NB4 (cell line): Measurements from ENCODE around the gene GRAMD2A.
A peak's percentile ranks its signal among the peaks of the same experiment; 100 is the strongest.

Experiments
- DNase-seq: peaks from one replicate; pipeline ENCODE4 v3.0.0; 2010; ENCODE audit warnings: low read depth
- H3K4me3 ChIP-seq: one replicate; pipeline ENCODE4 v1.5.1; 2011; ENCODE audit warnings: mild to moderate bottlenecking, low read depth, low read length, moderate library complexity
- CTCF ChIP-seq: IDR thresholded peaks from one replicate; pipeline ENCODE4 v1.5.1; 2012; ENCODE audit warnings: low read depth, low read length
- MYC ChIP-seq: IDR thresholded peaks from 2 replicates; pipeline ENCODE4 v1.6.1; 2011; ENCODE audit warnings: low read depth, low read length
- POLR2A ChIP-seq: IDR thresholded peaks from 2 replicates; pipeline ENCODE4 v1.6.1; 2011; ENCODE audit warnings: mild to moderate bottlenecking; ENCODE audit not compliant: insufficient read length; ENCODE audit errors: extremely low read depth
- TF ChIP-seq, protein P1 (sequence below): IDR thresholded peaks from 2 replicates; pipeline ENCODE4 v1.6.1; 2011; ENCODE audit warnings: low read depth, low read length

GRAMD2A gene

DNA sequence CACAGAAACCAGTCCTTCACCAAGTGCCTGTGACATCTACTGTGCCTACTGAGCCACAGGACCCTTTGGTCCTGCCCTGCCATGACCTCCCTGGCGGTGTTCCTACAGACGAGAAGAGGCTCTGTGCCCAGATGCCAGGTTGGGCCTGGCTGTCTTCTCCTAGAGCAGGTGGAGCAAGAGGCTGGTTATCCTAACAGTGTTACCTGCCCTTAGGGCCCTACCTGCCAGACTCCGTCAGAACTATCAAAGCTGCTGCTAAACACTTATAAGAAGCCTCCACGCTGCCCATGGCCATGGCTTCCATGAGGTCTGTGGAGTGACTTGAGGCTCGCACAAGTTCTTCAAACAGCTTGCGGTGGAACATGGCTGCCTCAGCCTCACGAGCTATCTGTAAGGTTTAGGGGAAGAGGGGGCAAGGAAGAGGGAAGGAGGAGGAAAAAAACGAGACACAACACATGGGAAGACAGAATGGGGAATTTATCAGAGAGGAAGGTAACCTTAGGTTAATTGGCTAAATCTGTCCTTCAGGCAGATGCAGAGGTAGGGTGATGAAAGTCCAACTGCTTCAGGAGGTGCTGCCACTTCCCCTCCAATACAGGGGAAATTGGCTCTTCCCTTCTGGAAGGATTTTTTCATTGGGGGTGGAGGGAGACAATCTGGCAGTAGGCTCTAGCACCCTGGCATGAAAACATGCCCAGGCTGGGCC lies 5.4 kb upstream of the GRAMD2A start:
- no peak for TF ChIP-seq MYC
- no peak for TF ChIP-seq POLR2A
- no peak for TF ChIP-seq CTCF
- TF ChIP-seq, protein P1, sequence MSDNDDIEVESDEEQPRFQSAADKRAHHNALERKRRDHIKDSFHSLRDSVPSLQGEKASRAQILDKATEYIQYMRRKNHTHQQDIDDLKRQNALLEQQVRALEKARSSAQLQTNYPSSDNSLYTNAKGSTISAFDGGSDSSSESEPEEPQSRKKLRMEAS: no peak
- no peak for DNase-seq
- H3K4me3 ChIP-seq: no peak overlapping the region

DNA sequence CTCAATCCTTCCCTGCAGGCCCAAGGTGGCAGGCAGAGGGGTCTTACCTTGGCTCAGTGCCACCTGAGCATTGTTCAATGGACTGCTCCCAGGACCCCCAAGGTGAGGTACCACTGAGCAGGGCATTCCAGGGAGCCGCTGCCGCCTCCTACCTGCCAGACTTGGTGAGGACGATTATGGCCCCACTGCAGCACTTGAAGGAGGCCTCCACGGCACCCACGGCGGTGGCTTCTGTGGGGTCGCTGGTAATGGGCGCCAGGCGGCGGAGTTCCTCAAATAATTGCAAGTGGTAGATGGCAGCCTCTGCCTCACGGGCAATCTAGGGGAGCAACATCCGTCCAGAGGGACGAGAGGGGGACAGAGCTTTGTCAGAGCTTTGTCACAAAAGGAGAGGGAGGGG lies 4.7 kb upstream of the GRAMD2A start:
- DNase-seq: no peak
- no peak overlapping the region for H3K4me3 ChIP-seq
- TF ChIP-seq POLR2A: no peak
- TF ChIP-seq, protein P1: no peak

- no peak for TF ChIP-seq MYC
- no peak for TF ChIP-seq POLR2A
- no peak for TF ChIP-seq CTCF
- TF ChIP-seq, protein P1: no peak
- no peak for DNase-seq
- H3K4me3 ChIP-seq: no peak overlapping the region
These were observed 3.9 kb upstream of the GRAMD2A start for GRCh38 chr15:72201391-72201921.

- no peak overlapping the region for H3K4me3 ChIP-seq
- no peak for DNase-seq
- TF ChIP-seq POLR2A (no peak), MYC (no peak), CTCF (no peak)
- TF ChIP-seq, protein P1: no peak
These were observed 3.0 kb upstream of the GRAMD2A start for GRCh38 chr15:72200395-72201237.

- no peak for TF ChIP-seq POLR2A
- TF ChIP-seq, protein P1: peak; percentile 53; the same call in 1 of the 2 replicates
- peak; percentile 40; the same call in 1 of the 2 replicates for TF ChIP-seq MYC
- TF ChIP-seq CTCF: peak; percentile 88
- H3K4me3 ChIP-seq: no peak overlapping the region
- DNase-seq: peak; percentile 76
These were observed 2.2 kb upstream of the GRAMD2A start for GRCh38 chr15:72199721-72200212.

DNA sequence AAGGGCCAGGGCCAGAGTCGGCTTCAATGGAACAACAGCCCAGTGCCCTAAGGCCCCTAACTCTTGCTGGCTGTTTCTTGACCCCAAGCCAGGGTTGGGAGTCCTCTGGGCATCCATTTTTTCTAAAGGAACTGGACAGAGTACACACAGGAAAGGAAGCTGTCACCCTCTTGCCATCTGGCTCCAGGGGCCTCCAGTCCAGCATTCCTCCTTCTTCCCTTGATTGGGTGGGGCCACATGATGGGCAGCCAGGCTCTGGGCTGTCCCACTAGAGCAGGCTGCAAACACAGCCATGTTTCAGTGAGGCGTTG lies 1.6 kb upstream of the GRAMD2A start:
- no peak for TF ChIP-seq CTCF
- TF ChIP-seq, protein P1: no peak
- TF ChIP-seq POLR2A: no peak
- no peak for TF ChIP-seq MYC
- no peak for DNase-seq
- H3K4me3 ChIP-seq: no peak overlapping the region
